ENCODE results near the gene MYPOP.
"Not testable (repeated sequence)": the region's sequence is repeated elsewhere in the genome, so short reads cannot be mapped to it uniquely, and the experiment has no call there.

The MYPOP gene

DNA sequence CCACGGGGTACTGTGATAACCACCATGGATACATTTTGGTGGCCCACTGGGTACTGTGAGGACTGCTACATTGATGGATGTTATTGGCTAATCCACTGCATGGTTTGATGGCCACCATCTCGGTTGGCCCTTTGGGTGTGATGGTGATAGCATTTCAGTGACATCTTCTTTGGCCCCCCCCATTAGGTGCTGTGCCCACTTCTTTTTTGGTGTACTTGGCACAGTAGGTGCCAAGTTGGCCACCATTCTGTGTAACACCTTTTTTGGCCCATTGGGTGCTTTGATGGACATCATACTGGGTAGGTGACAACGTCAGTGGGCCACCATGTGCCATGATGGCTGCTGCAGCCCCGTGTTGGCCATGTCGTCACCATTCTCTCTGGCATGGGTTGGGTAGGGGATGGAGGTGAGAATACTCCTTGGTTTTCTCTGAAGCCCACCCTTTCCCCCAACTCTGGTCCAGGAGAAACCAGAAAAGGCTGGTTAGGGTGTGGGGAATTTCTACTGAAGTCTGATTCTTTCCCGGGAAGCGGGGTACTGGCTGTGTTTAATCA lies 29.1 kb downstream of the MYPOP start:
- H2AFZ ChIP-seq (ENCODE audit: low read depth, low read length), result no peak overlapping the region
- peaks cover 3% of the 10 kb centered on the region for H3K36me3 ChIP-seq (replicated peaks; ENCODE audit: low read depth, low read length)
- no peak overlapping the region for H3K27ac ChIP-seq (ENCODE audit: low read length)
- H4K20me1 ChIP-seq (ENCODE audit: insufficient read depth, low read length), result no peaks in the 10 kb centered on the region
- no peak overlapping the region for H3K4me3 ChIP-seq (ENCODE audit: low read length)
- H3K4me1 ChIP-seq (ENCODE audit: low read length), result peaks cover 20% of the 10 kb centered on the region
- no peak overlapping the region for H3K4me2 ChIP-seq (ENCODE audit: low read length)
- no peak overlapping the region for H3K9ac ChIP-seq (ENCODE audit: low read length)
- no peaks in the 10 kb centered on the region for H3K9me3 ChIP-seq (ENCODE audit: insufficient read depth, low read length)
- TF ChIP-seq, protein P1, sequence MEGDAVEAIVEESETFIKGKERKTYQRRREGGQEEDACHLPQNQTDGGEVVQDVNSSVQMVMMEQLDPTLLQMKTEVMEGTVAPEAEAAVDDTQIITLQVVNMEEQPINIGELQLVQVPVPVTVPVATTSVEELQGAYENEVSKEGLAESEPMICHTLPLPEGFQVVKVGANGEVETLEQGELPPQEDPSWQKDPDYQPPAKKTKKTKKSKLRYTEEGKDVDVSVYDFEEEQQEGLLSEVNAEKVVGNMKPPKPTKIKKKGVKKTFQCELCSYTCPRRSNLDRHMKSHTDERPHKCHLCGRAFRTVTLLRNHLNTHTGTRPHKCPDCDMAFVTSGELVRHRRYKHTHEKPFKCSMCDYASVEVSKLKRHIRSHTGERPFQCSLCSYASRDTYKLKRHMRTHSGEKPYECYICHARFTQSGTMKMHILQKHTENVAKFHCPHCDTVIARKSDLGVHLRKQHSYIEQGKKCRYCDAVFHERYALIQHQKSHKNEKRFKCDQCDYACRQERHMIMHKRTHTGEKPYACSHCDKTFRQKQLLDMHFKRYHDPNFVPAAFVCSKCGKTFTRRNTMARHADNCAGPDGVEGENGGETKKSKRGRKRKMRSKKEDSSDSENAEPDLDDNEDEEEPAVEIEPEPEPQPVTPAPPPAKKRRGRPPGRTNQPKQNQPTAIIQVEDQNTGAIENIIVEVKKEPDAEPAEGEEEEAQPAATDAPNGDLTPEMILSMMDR (IDR thresholded peaks at IDR 0.05; ENCODE audit: low read depth, low read length), result no peak
- no peak for TF ChIP-seq EZH2phosphoT487 (IDR thresholded peaks at IDR 0.05; ENCODE audit: low read depth)
- no peaks in the 10 kb centered on the region for H3K79me2 ChIP-seq (ENCODE audit: low read length)
- no peaks in the 10 kb centered on the region for H3K27me3 ChIP-seq (ENCODE audit: low read depth, low read length)

DNA sequence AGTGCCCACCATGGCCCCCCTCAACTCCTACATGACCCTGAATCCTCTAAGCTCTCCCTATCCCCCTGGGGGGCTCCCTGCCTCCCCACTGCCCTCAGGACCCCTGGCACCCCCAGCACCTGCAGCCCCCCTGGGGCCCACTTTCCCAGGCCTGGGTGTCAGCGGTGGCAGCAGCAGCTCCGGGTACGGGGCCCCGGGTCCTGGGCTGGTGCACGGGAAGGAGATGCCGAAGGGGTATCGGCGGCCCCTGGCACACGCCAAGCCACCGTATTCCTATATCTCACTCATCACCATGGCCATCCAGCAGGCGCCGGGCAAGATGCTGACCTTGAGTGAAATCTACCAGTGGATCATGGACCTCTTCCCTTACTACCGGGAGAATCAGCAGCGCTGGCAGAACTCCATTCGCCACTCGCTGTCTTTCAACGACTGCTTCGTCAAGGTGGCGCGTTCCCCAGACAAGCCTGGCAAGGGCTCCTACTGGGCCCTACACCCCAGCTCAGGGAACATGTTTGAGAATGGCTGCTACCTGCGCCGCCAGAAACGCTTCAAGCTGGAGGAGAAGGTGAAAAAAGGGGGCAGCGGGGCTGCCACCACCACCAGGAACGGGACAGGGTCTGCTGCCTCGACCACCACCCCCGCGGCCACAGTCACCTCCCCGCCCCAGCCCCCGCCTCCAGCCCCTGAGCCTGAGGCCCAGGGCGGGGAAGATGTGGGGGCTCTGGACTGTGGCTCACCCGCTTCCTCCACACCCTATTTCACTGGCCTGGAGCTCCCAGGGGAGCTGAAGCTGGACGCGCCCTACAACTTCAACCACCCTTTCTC lies 30.1 kb downstream of the MYPOP start:
- Histone ChIP-seq H3K4me2 (ENCODE audit: low read length) (no peak overlapping the region), H3K27ac (ENCODE audit: low read length) (no peak overlapping the region), H3K9ac (ENCODE audit: low read length) (no peak overlapping the region), H3K79me2 (ENCODE audit: low read length) (no peaks in the 10 kb centered on the region), H3K4me3 (ENCODE audit: low read length) (no peak overlapping the region), H3K4me1 (ENCODE audit: low read length) (peaks cover 20% of the 10 kb centered on the region), H2AFZ (ENCODE audit: low read depth, low read length) (no peak overlapping the region), H3K36me3 (replicated peaks; ENCODE audit: low read depth, low read length) (peaks cover 3% of the 10 kb centered on the region), H4K20me1 (ENCODE audit: insufficient read depth, low read length) (no peaks in the 10 kb centered on the region), H3K9me3 (ENCODE audit: insufficient read depth, low read length) (no peaks in the 10 kb centered on the region), H3K27me3 (ENCODE audit: low read depth, low read length) (no peaks in the 10 kb centered on the region)
- TF ChIP-seq EZH2phosphoT487 (IDR thresholded peaks at IDR 0.05; ENCODE audit: low read depth), result no peak
- TF ChIP-seq, protein P1 (IDR thresholded peaks at IDR 0.05; ENCODE audit: low read depth, low read length), result no peak

- no peak overlapping the region for H3K27ac ChIP-seq (ENCODE audit: low read length)
- no peak for TF ChIP-seq EZH2phosphoT487 (IDR thresholded peaks at IDR 0.05; ENCODE audit: low read depth)
- TF ChIP-seq, protein P1 (IDR thresholded peaks at IDR 0.05; ENCODE audit: low read depth, low read length), result no peak
- H2AFZ ChIP-seq (ENCODE audit: low read depth, low read length), result no peak overlapping the region
- H3K9ac ChIP-seq (ENCODE audit: low read length), result no peak overlapping the region
- no peaks in the 10 kb centered on the region for H3K9me3 ChIP-seq (ENCODE audit: insufficient read depth, low read length)
- no peak overlapping the region for H3K4me2 ChIP-seq (ENCODE audit: low read length)
- H3K4me3 ChIP-seq (ENCODE audit: low read length), result no peak overlapping the region
- H3K36me3 ChIP-seq (replicated peaks; ENCODE audit: low read depth, low read length), result peaks cover 3% of the 10 kb centered on the region
- no peaks in the 10 kb centered on the region for H4K20me1 ChIP-seq (ENCODE audit: insufficient read depth, low read length)
- no peaks in the 10 kb centered on the region for H3K79me2 ChIP-seq (ENCODE audit: low read length)
- peaks cover 6% of the 10 kb centered on the region for H3K4me1 ChIP-seq (ENCODE audit: low read length)
- H3K27me3 ChIP-seq (ENCODE audit: low read depth, low read length), result no peaks in the 10 kb centered on the region
Measured at GRCh38 chr19:45870798-45871197, 31.6 kb downstream of the MYPOP start.

DNA sequence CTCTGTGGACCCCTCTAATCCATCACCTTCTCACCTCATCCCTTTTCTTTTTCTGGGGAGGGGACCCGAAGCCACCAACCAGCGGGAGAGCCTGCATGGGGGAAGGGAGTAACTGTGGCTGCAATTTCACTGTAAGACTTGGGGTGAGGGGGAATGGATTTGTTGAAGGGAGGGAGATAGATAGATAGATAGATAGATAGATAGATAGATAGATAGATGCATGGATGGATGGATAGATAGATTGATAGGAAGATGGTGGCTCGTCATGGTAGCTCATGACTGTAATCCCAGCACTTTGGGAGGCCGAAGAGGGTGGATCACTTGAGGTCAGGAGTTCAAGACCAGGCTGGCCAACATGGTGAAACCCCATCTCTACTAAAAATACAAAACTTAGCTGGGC lies 35.2 kb downstream of the MYPOP start:
- H3K4me1 ChIP-seq (ENCODE audit: low read length), result peaks cover 13% of the 10 kb centered on the region
- H3K27me3 ChIP-seq (ENCODE audit: low read depth, low read length); H3K4me3 ChIP-seq (ENCODE audit: low read length); H3K4me2 ChIP-seq (ENCODE audit: low read length); H2AFZ ChIP-seq (ENCODE audit: low read depth, low read length); H3K36me3 ChIP-seq (replicated peaks; ENCODE audit: low read depth, low read length); H4K20me1 ChIP-seq (ENCODE audit: insufficient read depth, low read length); H3K9ac ChIP-seq (ENCODE audit: low read length); H3K9me3 ChIP-seq (ENCODE audit: insufficient read depth, low read length); H3K27ac ChIP-seq (ENCODE audit: low read length); H3K79me2 ChIP-seq (ENCODE audit: low read length): not testable (repeated sequence)

Measured in OCI-LY3 (cell line).